IPS-18c (cell line): ENCODE results near the gene XCL1.
"Not testable (repeated sequence)": the region's sequence is repeated elsewhere in the genome, so short reads cannot be mapped to it uniquely, and the experiment has no call there.

Experiments used
- H3K4me3 ChIP-seq: 2 replicates; pipeline ENCODE4 v1.7.0; 2013; ENCODE audit warnings: low read depth, mild to moderate bottlenecking, low read length, moderate library complexity; ENCODE audit not compliant: insufficient read depth
- H3K9me3 ChIP-seq: one replicate; pipeline ENCODE4 v1.6.1; 2013; ENCODE audit warnings: mild to moderate bottlenecking, low read length, moderate library complexity; ENCODE audit not compliant: control insufficient read depth, insufficient read depth

The XCL1 gene

GRCh38 chr1:168591066-168591465 lies 14.7 kb downstream of the XCL1 start:
- H3K4me3 ChIP-seq = no peak overlapping the region
- H3K9me3 ChIP-seq = no peaks in the 10 kb centered on the region

GRCh38 chr1:168591641-168592250 lies 15.3 kb downstream of the XCL1 start:
- Histone ChIP-seq H3K9me3 (no peaks in the 10 kb centered on the region), H3K4me3 (no peak overlapping the region)

GRCh38 chr1:168595403-168595802 lies 19.0 kb downstream of the XCL1 start:
- not testable (repeated sequence) for H3K9me3 ChIP-seq, H3K4me3 ChIP-seq

GRCh38 chr1:168598125-168598524 lies 21.7 kb downstream of the XCL1 start:
- Histone ChIP-seq H3K9me3 (no peaks in the 10 kb centered on the region), H3K4me3 (no peak overlapping the region)

GRCh38 chr1:168598892-168599291 lies 22.5 kb downstream of the XCL1 start:
- no peak overlapping the region for H3K4me3 ChIP-seq

GRCh38 chr1:168599641-168600040 lies 23.2 kb downstream of the XCL1 start:
- Histone ChIP-seq H3K4me3 (no peak overlapping the region), H3K9me3 (no peaks in the 10 kb centered on the region)

More at GRCh38 chr1:168598892-168599291, 22.5 kb downstream of the XCL1 start:
- no peaks in the 10 kb centered on the region for H3K9me3 ChIP-seq

- Histone ChIP-seq H3K4me3 (no peak overlapping the region), H3K9me3 (no peaks in the 10 kb centered on the region)
Observed at GRCh38 chr1:168601051-168601450, 24.6 kb downstream of the XCL1 start.

- Histone ChIP-seq H3K4me3 (no peak overlapping the region), H3K9me3 (no peaks in the 10 kb centered on the region)
Observed at GRCh38 chr1:168603501-168604110, 27.2 kb downstream of the XCL1 start.

- no peak overlapping the region for H3K4me3 ChIP-seq
- no peaks in the 10 kb centered on the region for H3K9me3 ChIP-seq
Observed at GRCh38 chr1:168605443-168605842, 29.0 kb downstream of the XCL1 start.

GRCh38 chr1:168606096-168606495 lies 29.7 kb downstream of the XCL1 start:
- Histone ChIP-seq H3K4me3 (no peak overlapping the region), H3K9me3 (no peaks in the 10 kb centered on the region)

GRCh38 chr1:168607872-168608428 lies 31.5 kb downstream of the XCL1 start:
- H3K4me3 ChIP-seq = no peak overlapping the region
- H3K9me3 ChIP-seq = no peaks in the 10 kb centered on the region

GRCh38 chr1:168608796-168609715 lies 32.7 kb downstream of the XCL1 start:
- no peaks in the 10 kb centered on the region for H3K9me3 ChIP-seq
- no peak overlapping the region for H3K4me3 ChIP-seq

GRCh38 chr1:168609741-168610510 lies 33.5 kb downstream of the XCL1 start:
- Histone ChIP-seq H3K9me3 (no peaks in the 10 kb centered on the region), H3K4me3 (no peak overlapping the region)

- H3K9me3 ChIP-seq = no peaks in the 10 kb centered on the region
- H3K4me3 ChIP-seq = no peak overlapping the region
Observed at GRCh38 chr1:168613038-168613451, 36.6 kb downstream of the XCL1 start.

GRCh38 chr1:168613691-168614231 lies 37.4 kb downstream of the XCL1 start:
- H3K9me3 ChIP-seq = no peaks in the 10 kb centered on the region
- H3K4me3 ChIP-seq = no peak overlapping the region

GRCh38 chr1:168614235-168614634 lies 37.8 kb downstream of the XCL1 start:
- Histone ChIP-seq H3K4me3 (no peak overlapping the region), H3K9me3 (no peaks in the 10 kb centered on the region)

GRCh38 chr1:168615965-168616364 lies 39.6 kb downstream of the XCL1 start:
- Histone ChIP-seq H3K4me3 (no peak overlapping the region), H3K9me3 (no peaks in the 10 kb centered on the region)
